ENCODE results near the gene DGCR8.

The DGCR8 gene

DNA sequence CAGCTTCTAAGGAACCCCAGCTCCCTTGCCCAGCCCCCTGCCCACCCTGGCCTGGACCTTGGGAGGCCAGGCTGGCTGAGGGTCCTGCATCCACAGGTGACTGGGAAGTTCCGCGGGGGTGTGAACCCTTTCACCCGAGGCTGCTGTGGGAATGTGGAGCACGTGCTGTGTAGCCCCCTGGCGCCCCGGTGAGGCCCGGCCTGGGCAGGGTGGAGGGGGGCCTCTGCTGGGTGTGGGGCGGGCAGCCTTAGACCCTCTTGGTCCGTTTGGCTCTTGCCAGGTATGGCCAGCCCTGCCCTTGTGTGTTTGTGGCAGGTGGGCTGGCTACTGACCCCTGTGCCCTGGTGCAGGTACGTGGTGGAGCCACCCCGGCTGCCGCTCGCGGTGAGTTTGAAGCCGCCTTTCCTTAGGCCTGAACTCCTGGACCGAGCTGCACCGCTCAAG, 60.5 kb downstream of the DGCR8 start:
- no peak for FAIRE-seq

DNA sequence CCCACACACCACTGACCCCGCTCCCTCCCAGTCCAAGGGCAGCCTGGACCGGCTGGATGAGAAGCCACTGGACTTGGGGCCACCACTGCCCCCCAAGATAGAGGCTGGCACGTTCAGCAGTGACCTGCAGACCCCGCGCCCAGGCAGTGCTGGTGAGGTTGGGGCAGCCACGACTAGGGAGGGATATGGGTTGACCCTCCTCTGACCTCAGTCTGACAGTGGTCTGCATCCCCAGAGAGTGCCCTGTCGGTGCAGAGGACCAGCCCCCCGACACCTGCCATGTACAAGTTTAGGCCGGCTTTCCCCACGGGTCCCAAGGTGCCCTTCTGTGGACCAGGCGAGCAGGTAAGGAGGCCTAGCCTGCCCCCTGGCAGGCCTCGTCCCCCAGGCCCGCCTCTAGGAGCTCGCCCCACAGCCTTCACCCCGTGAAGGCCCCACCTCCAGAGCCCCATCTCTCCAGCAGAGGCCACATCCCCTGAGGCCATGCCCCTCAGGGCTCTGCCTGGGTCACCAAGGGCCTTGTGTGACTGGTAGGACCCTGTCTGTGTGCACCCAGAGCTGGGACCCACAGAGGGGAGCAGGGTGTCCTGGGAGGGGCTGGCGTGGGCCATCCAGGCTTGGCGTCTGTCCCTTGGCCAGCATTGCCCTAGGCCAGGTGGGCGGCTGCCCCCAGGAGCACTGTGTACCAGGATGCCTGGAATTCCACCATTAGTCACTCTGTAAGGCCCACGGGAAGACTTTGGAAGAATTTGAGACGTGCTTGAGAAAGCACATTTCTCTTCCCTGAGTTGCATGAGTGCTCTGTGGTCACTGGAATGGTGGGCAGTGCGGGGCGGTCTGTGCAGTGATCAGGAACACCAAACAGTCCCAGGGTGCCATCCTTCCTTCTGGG, 61.4 kb downstream of the DGCR8 start:
- FAIRE-seq, result no peak

DNA sequence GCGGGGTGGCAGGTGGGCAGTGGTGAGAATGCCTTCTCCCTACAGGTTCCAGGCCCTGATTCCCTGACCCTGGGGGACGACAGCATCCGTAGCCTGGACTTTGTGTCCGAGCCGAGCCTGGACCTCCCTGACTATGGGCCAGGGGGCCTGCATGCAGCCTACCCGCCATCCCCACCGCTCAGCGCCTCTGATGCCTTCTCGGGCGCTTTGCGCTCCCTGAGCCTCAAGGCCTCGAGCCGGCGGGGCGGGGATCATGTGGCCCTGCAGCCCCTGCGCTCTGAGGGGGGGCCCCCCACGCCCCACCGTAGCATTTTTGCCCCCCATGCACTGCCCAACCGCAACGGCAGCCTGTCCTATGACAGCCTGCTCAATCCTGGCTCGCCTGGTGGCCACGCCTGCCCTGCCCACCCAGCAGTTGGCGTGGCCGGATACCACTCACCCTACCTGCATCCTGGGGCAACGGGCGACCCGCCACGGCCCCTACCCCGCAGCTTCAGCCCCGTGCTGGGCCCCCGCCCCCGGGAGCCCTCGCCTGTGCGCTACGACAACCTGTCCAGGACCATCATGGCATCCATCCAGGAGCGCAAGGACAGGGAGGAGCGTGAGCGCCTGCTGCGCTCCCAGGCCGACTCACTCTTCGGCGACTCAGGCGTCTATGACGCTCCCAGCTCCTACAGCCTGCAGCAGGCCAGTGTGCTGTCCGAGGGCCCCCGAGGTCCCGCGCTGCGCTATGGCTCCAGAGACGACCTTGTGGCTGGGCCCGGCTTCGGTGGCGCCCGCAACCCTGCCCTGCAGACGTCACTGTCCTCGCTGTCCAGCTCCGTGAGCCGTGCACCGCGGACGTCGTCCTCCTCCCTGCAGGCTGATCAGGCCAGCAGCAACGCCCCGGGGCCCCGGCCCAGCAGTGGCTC, 62.9 kb downstream of the DGCR8 start:
- FAIRE-seq, result no peak

DNA sequence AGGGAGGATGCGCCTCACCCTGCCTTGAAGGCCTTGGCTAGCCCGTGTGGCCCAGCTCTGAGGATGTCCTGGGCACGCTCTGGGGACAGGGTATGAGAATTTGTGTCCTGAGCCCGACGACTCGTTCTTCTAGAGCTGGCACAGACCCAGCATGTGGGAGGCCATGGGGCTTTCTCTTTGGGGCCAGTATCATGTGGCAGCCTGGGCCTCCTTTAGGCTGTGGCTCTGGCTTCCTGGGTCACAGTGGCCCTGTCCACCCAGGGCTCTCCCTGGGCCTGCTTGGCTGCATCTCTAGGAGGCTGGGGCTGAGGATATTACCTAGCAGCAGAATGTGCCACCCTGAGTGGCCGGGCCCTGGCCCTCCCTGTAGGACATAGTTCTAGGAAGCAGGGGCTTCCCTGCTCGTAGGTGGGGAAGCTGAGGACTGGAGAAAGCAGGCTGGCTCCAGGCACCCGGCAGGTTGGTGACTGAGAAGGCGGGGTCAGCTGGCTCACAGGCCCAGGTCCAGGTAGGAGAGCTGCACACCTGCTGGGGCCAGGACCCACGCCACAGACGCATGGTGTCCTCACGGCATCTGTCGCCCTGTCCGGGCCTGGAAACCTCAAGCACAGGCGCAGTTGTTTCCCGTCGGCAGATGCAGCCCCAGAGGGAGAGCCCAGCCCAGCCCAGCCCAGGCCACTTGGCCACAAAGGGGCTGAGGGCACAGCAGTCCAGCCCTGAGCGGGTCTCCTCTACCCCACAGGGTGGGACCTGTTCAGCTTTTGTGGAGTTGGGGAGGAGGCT, 64.0 kb downstream of the DGCR8 start:
- no peak for FAIRE-seq

DNA sequence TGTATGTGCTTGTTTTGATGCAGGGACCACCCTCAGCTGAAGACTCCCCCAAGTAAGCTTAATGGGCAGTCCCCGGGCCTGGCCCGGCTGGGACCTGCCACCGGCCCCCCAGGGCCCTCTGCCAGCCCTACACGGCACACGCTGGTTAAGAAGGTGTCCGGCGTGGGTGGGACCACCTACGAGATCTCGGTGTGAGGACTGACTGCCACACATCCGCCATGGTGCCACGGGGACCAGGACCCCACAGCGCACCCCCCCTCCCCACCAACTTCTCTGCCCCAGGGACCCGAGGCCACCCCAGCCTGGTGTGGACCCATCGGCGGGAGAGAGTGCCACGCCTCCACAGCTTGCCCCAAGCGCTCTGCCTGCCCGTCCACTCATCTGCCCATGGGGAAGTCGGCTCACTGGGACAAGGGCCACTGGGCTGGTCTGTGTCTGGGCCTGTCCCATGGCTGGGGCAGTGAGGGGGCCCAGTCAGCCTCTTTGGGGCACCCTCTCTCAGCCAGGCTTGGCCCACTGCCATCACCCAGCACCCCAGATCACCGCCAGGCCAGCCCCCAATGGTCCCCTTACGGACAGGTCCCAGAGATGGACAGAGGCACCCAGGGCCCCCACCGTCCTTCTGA, 65.3 kb downstream of the DGCR8 start:
- no peak for FAIRE-seq

DNA sequence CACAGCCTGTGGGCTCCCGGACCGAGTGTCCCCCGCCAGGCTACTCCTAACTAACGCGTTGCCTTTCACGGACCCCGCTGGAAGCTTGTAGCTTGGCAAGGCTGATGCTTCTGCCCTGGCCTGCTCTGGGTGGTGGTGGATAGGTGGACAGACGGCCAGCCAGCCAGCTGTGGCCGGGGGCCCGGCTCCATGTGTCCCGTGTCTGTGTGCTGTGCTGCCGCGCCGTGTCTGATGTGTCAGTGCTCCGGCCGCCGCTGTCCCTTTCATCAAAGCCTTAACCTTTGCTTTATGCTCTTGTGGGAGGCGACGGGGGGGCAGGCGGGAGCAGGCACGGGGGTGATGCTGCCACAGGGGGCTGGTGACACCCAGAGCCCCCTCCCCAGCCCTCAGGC, 65.8 kb downstream of the DGCR8 start:
- no peak for FAIRE-seq

DNA sequence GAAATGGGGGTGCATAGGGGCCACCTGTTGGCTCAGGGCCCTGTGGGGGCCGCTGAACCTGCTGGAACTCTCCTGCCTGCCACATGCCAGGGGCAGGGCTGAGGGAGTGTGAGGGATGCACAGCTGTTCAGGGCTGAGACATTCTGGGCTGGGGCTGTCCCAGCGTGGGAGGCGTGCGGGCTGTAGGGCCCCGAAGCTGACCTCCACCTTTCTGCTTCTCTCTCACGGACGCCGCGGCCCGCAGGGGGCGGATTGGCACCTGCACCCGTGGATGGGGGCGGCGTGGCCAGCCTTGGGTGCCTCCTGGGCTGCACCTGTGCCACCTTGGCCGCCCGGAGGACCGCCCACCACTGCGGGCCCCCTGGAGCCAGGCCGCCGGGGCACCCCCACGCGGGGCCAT, 66.7 kb downstream of the DGCR8 start:
- no peak for FAIRE-seq

DNA sequence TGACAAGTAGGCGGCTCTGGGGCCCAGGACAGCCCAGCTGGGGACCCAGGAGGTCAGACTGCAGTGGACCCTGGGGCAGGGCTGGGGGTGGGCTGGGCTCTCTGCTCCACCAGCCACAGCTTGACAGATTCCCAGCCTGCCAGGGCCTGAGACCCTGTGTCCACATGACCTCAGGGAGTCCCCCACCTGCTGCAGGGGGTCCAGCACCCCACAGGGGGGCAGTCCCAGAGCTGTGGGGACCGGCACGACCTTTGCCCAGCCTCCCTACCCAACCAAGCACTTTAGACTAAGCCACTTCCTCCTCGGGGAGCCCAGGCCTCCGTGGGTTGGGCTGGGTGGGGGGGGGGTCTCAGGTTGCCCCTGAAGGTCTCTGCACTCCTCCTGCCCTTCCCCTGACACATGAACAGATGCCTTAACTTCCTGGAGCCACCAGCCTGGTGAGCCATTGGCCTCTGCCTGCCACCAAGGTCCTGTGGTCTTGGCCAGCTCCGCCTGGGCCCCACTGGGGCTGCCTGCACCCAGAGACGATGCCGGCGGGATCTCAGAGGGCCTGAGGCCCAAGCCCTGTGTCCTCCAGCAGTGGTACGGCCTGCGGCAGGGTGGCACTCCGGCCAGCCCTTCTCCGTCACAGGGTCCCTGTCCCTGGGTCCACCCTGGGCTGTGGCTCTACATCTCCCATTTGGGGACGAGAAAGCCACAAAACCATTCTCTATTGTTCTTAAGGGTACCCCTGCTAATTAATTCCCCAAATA, 67.4 kb downstream of the DGCR8 start:
- FAIRE-seq, result no peak

DNA sequence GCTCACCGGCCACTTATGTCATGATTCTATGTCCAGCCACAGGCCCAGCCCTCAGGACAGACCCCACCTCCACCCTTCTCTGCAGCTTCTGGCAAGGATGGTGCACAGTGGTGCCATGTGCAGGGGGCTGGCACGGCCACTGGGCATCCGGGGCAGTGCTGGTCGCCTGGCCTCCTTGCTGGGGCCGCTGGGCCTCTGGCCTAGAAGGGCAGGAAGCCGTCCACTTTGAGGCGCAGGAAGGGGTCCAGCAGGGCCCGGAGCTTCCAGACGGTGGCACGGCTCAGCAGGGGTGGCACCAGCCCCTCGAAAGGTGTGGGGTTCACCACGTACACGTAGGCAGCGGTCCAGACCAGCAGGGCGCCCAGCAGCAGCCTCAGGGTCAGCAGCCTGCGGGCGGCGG, 68.4 kb downstream of the DGCR8 start:
- no peak for FAIRE-seq

DNA sequence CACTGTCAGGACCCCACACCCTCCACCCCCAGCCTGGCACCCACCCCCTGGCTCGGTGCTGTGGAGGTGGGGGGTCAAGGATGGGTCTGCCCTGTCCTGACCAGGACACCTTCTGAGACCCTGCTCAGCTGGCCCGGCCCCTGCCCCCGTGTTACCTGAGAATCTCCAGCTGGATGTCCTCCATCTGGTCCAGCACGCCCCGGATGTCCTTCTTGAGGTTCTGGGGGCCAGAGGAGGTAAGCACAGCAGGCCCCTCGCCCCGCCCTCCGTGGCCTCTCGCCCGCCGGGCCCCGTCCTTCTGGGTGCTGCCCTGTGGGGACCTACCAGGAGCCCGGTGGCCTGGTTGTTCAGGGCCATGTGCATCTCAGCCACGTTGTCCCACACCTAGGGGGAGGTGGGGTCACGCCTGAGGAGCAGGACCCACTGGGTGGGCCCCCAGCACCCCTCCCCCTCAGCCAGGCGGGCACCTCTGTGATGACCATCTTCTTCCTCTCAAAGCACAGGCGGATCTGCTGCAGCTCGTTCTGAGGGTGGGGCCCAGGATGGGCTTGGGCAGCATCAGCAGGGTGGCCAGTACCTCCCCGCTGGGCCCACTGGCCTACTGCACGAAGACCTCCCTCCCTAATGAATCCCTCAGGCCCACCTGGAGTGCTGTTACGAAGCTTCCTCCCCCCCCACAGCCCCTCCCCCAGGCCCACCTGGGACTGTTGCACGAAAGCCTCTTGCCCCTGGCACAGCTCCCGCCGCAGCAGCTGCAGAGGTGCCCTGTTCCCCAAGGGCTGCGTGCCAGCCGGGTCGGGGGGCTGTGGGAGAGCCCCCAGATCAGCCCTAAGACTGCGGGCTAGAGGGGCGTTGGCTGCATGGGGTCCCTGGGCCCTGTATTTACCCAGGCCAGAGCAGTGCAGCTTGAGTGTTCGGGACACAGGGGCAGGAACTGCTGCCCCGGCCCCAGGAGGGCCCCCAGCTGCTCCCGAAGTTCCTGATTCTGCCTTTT, 69.5 kb downstream of the DGCR8 start:
- no peak for FAIRE-seq

DNA sequence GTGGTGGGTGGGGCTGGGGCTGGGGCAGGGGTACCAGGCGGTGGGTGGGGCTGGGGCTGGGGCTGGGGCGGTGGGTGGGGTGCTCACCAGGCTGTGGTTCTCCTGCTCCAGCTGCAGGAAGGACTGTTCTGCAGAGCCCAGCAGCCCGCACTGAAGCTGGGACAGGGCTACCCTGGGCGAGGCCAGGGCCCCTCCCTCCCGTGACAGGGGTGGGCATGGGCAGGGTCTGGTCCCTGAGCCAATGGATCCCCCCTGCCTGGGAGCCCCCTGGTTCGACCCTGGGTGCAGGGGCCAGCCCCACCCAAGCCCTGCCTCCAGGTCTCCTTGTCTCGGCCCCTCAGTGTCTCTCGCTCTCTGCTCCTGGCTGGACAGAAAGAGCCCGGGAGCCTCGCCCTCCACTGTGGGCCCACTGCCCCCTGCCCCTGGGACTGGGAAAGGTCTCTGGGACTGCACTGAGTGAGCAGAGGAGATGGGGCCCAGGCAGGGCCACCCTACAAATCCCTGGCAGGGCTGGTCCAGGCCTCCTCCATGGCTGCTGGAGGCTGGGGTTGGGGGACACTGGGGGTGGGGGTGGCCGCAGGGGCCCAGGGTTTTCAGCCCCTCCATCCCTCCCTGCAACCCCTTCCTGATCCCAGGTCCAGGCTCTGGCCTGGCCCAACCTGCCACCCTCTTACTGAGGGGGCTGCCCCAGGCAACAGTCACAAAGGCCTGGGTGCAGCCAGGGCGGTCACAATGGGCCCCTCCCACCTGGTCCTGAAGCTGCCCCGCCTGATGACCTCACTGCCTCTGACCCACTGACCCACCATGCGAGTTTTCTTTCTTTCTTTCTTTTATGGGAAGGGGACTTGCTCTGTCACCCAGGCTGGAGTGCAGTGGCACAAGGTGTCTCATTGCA, 70.6 kb downstream of the DGCR8 start, which contains the start of gene CCDC188:
Gene CCDC188, minus strand, starts transcription at position 675 of the 895 bp plus-strand sequence. Its CDS starts 69 bp downstream, at position 606.
- no peak for FAIRE-seq

DNA sequence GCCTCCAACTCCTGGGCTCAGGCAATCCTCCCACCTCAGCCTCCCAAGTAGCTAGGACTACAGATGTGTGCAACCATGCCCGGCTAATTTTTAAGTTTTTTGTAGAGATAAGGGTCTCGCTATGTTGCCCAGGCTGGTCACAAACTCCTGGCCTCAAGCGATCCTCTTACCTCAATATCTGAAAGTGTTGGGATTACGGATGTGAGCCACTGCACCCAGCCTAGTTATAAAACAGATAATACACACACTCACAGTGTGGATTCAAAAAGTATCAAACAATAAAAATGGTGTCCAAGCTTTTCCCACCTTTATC, 71.2 kb downstream of the DGCR8 start:
- FAIRE-seq, result no peak

DNA sequence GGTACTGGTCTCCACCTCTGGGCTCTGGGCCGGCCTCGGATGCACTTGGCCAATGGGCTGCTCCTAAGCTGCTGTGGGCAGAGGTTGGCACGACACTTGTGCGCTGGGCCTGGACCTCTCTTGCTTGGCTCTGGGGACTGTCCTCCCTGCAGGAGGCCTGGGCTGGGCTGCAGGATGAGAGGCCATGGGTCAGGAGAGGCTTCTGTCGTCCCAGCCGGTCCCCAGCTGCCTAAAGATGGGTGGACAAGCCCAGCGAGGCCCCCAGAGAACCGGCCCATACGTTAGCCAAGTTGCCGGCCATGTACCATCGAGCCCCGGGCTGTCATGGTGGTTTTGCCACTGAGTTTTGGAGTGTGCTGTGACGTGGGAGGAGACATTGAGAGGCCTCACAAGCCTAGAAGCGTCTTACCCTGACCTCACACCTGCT, 72.4 kb downstream of the DGCR8 start:
- no peak for FAIRE-seq

DNA sequence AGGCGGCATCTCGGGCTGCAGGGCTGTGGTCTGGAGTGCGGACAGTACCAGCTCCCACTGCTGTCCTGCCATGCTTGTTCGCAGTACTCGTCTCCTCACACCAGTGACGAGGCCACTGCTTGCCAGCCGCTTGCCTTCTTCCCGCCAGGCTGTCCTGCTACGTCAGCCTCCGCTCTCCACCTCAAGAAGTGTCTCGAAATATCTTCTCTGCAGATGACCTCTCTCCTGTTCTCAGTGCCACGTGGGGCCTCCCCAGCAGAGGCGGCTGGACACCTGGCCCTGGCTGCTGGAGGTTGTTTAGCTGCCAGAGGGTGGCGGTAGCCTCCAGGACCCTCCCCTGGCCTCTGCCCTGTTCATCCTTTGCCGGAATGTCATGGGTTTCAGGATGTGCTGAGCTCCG, 73.9 kb downstream of the DGCR8 start:
- no peak for FAIRE-seq

DNA sequence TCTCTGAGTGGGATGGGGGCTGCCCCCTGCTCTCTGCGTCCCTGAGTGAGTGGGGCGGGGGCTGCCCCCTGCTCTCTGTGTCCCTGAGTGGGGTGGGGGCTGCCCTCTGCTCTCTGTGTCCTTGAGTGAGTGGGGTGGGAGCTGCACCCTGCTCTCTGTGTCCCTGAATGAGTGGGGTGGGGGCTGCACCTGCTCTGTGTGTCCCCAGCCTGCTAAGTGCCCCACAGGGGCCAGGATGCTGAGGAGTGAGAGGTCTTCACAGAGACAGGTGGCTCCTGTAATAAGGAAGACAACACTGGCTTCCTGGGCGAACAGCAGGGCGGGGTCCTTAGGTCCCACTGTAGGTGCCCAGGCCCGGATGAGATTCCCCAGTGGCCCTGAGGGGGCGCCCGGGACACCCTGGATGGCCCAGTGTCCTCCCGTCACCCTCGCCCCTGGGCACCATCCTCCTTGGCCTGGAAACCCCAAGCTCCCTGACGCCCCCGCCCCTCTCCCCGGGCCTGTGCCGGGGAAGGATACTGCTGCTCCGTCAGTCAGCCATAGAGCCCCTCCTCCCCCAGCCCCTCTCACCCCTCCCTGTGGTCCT, 74.7 kb downstream of the DGCR8 start:
- no peak for FAIRE-seq

DNA sequence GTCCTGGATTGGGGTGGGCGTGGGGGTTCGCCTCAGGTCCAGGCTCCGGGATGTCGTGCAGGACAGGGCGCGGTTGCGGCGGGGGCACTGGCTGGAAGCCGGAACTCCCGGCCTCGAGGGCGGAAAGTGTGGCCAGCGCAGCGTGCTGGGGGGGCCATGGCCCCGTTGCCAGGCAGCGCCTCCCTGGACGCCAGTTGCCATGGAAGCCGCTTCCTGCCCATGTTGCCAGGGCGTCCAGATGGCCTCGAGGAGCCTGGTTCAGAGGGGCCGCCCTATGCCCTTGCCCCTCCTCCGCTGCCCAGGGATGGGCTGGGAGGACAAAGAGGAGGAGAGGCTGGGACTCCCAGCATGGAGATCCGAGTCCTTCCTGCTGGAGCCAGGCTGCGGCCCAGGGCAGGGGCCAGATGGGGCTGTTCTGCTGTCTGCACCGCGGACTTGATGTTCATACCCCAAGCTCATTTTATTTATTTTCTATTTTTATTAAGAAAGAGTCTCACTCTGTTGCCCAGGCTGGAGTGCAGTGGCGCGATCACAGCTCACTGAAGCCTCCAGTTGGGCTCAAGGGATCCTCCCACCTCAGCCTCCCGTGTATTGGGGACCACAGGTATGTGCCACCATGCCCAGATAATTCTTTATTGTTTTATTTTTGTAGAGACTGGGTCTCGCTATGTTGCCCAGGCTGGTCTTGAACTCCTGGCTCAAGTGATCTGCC, 75.4 kb downstream of the DGCR8 start:
- no peak for FAIRE-seq

DNA sequence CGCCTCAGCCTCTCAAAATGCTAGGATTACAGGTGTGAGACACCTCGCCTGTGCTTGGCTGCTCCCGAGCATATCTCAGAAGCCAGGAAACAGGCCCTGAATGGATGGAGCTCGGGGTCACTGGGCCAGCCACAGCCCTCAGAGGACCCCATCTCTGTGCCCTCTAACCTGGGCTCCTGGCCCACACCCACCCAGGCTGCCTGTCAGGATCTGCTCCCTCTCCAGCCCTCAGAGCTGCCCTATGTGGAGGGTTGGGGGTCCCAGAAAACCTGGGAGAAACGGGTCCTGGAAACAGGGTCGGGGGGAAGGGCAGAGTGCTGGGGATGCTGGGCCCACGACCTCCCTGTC, 76.0 kb downstream of the DGCR8 start:
- FAIRE-seq, result no peak

Data from A204.1 (cell line).